ENCODE data around the gene C17orf113.

Gene C17orf113

GRCh38 chr17:42001729-42002128 is 48.7 kb downstream of the C17orf113 start:
- no peak overlapping the region for H3K4me3 ChIP-seq (ENCODE audit: low read length)
- TF ChIP-seq ZNF274 (IDR thresholded peaks at IDR 0.05; ENCODE audit: low read depth, low read length): no peak

- TF ChIP-seq ZNF274 (IDR thresholded peaks at IDR 0.05; ENCODE audit: low read depth, low read length): no peak
- H3K4me3 ChIP-seq (ENCODE audit: low read length): no peak overlapping the region
Observed at GRCh38 chr17:42000413-42001133, 49.8 kb downstream of the C17orf113 start.

GRCh38 chr17:41998497-41998896 is 51.9 kb downstream of the C17orf113 start:
- TF ChIP-seq ZNF274 (IDR thresholded peaks at IDR 0.05; ENCODE audit: low read depth, low read length): no peak
- no peak overlapping the region for H3K4me3 ChIP-seq (ENCODE audit: low read length)

GRCh38 chr17:41996855-41997164 is 53.6 kb downstream of the C17orf113 start:
- H3K4me3 ChIP-seq (ENCODE audit: low read length): no peak overlapping the region; the same call in 1 of the 2 replicates
- no peak for TF ChIP-seq ZNF274 (IDR thresholded peaks at IDR 0.05; ENCODE audit: low read depth, low read length)

- H3K4me3 ChIP-seq (ENCODE audit: low read length): no peak overlapping the region
- no peak for TF ChIP-seq ZNF274 (IDR thresholded peaks at IDR 0.05; ENCODE audit: low read depth, low read length)
Observed at GRCh38 chr17:41992576-41992975, 57.8 kb downstream of the C17orf113 start.

GRCh38 chr17:41989702-41990419 is 60.5 kb downstream of the C17orf113 start:
- TF ChIP-seq ZNF274 (IDR thresholded peaks at IDR 0.05; ENCODE audit: low read depth, low read length): no peak

GRCh38 chr17:41988418-41988817 is 62.0 kb downstream of the C17orf113 start:
- no peak overlapping the region for H3K4me3 ChIP-seq (ENCODE audit: low read length)
- no peak for TF ChIP-seq ZNF274 (IDR thresholded peaks at IDR 0.05; ENCODE audit: low read depth, low read length)

More at GRCh38 chr17:41989702-41990419, 60.5 kb downstream of the C17orf113 start:
- no peak overlapping the region for H3K4me3 ChIP-seq (ENCODE audit: low read length)

All from GM08714 (cell line).